H1 (cell line): ENCODE data around the gene EXT2. TPM values are rescaled to one million over a fixed set of nuclear protein-coding genes. Genes with fewer than 3 reads are reported as not detected.

Source experiments
- CTCF ChIA-PET: fragments of 300-600 bp; sonication (Branson Sonifier 250); formaldehyde crosslinking; loops from one replicate; lab custom pipeline; 2021; ENCODE audit not compliant: partially characterized antibody; lab: Charles Lee
- POLR2A ChIA-PET: fragments of 300-600 bp; sonication (Branson Sonifier 250); formaldehyde crosslinking; loops from one replicate; lab custom pipeline; 2021; ENCODE audit warnings: inconsistent platforms; ENCODE audit not compliant: partially characterized antibody; lab: Charles Lee
- DNase-seq, 2 experiments: peaks; one replicate each; pipeline versions ENCODE4 v3.0.0 to v3.0.0-alpha.2; 2010 to 2022; ENCODE audit warnings: low spot score in 2 of 2, low read depth in 1 of 2, mixed read lengths in 1 of 2
- FAIRE-seq: peaks from 2 replicates; lab custom pipeline; 2011; peaks lifted over from hg19 to GRCh38; lab: Jason Lieb, UNC
- H2AFZ ChIP-seq: 2 replicates; pipeline ENCODE4 v1.8.1; 2012; ENCODE audit warnings: low read length, inconsistent platforms
- H2AK5ac ChIP-seq: 2 replicates; pipeline ENCODE4 v1.6.1; 2013; ENCODE audit warnings: low read depth, low read length
- H2BK120ac ChIP-seq: replicated peaks from 2 replicates; pipeline ENCODE3; 2013; ENCODE audit warnings: low read depth, low read length, inconsistent platforms
- H2BK12ac ChIP-seq: 2 replicates; pipeline ENCODE4 v1.6.1; 2013; ENCODE audit warnings: low read depth, low read length
- H2BK15ac ChIP-seq: 2 replicates; pipeline ENCODE4 v1.6.1; 2013; ENCODE audit warnings: low read length
- H2BK20ac ChIP-seq: 2 replicates; pipeline ENCODE4 v1.6.1; 2013; ENCODE audit warnings: low read length
- H2BK5ac ChIP-seq: 2 replicates; pipeline ENCODE4 v1.6.1; 2013; ENCODE audit warnings: low read depth, low read length
- H3K14ac ChIP-seq: 2 replicates; pipeline ENCODE4 v1.6.1; 2013; ENCODE audit warnings: inconsistent platforms; ENCODE audit not compliant: insufficient read length
- H3K18ac ChIP-seq: 2 replicates; pipeline ENCODE4 v1.6.1; 2013; ENCODE audit warnings: low read length; ENCODE audit errors: extremely low read depth
- H3K23ac ChIP-seq: 2 replicates; pipeline ENCODE4 v1.6.1; 2013; ENCODE audit warnings: inconsistent platforms; ENCODE audit not compliant: insufficient read length
- H3K23me2 ChIP-seq: 2 replicates; pipeline ENCODE4 v1.6.1; 2013; ENCODE audit warnings: low read depth, low read length
- H3K27ac ChIP-seq: 2 replicates; pipeline ENCODE4 v1.6.1; 2011; ENCODE audit warnings: low read depth, low read length, inconsistent platforms
- H3K27me3 ChIP-seq, 4 experiments: replicated peaks in 1 of 4; 1 replicate in 1 of 4; 2 replicates in 3 of 4; pipeline versions ENCODE4 v1.6.1 to v1.8.1; 2011 to 2013; ENCODE audit warnings: low read length in 3 of 4, mild to moderate bottlenecking in 3 of 4, inconsistent platforms in 2 of 4, mixed read lengths in 2 of 4, moderate library complexity in 1 of 4; ENCODE audit not compliant: control insufficient read depth in 3 of 4, insufficient read depth in 3 of 4; ENCODE audit errors: extremely low read depth in 1 of 4
- H3K36me3 ChIP-seq, 4 experiments: 2 replicates each; pipeline versions ENCODE4 v1.6.1 to v1.8.1; 2011 to 2013; ENCODE audit warnings: mild to moderate bottlenecking in 4 of 4, low read length in 3 of 4, moderate library complexity in 2 of 4, control low read depth in 1 of 4, inconsistent platforms in 1 of 4; ENCODE audit not compliant: insufficient read depth in 4 of 4, control insufficient read depth in 2 of 4
- H3K4ac ChIP-seq: replicated peaks from 2 replicates; pipeline ENCODE3; 2013; ENCODE audit warnings: low read length, low read depth, mixed read lengths, inconsistent platforms; ENCODE audit not compliant: insufficient read length
- H3K4me1 ChIP-seq, 4 experiments: replicated peaks in 1 of 4; 1 replicate in 1 of 4; 2 replicates in 3 of 4; pipeline versions ENCODE4 v1.6.1 to v1.8.1; 2011 to 2013; ENCODE audit warnings: low read length in 3 of 4, inconsistent platforms in 2 of 4, mixed read lengths in 1 of 4; ENCODE audit not compliant: insufficient read depth in 4 of 4, control insufficient read depth in 3 of 4
- H3K4me2 ChIP-seq, 2 experiments: 2 replicates each; pipeline versions ENCODE4 v1.6.1 to v1.8.1; 2011 to 2013; ENCODE audit warnings: low read depth in 2 of 2, low read length in 2 of 2, control low read depth in 1 of 2, inconsistent platforms in 1 of 2, mild to moderate bottlenecking in 1 of 2; ENCODE audit not compliant: insufficient read depth in 1 of 2
- H3K4me3 ChIP-seq, 4 experiments: fragments of 200-600, 300-600 bp in 1 of 4; sonication (generic), shearing (Covaris generic), sonication (Bioruptor Twin) in 1 of 4; 2 replicates each; pipeline versions ENCODE4 v1.5.1 to v1.8.1; 2011 to 2016; ENCODE audit warnings: low read length in 4 of 4, low read depth in 3 of 4, control low read depth in 2 of 4, inconsistent platforms in 2 of 4, mild to moderate bottlenecking in 2 of 4, mixed read lengths in 1 of 4, moderate library complexity in 1 of 4; ENCODE audit not compliant: insufficient read depth in 2 of 4; ENCODE audit errors: extremely low read depth in 1 of 4
- H3K56ac ChIP-seq: replicated peaks from 2 replicates; pipeline ENCODE3; 2013; ENCODE audit warnings: low read depth, mild to moderate bottlenecking, mixed read lengths, low read length, inconsistent platforms; ENCODE audit not compliant: insufficient read length
- H3K79me1 ChIP-seq: 2 replicates; pipeline ENCODE4 v1.6.1; 2013; ENCODE audit warnings: low read depth, low read length, control low read depth
- H3K79me2 ChIP-seq, 2 experiments: 2 replicates each; pipeline versions ENCODE4 v1.6.1 to v1.8.1; 2012 to 2013; ENCODE audit warnings: low read length in 2 of 2, mild to moderate bottlenecking in 2 of 2, inconsistent platforms in 1 of 2; ENCODE audit not compliant: insufficient read depth in 2 of 2, control insufficient read depth in 1 of 2
- H3K9ac ChIP-seq, 4 experiments: replicated peaks in 1 of 4; 1 replicate in 1 of 4; 2 replicates in 3 of 4; pipeline versions ENCODE4 v1.6.1 to v1.8.1; 2011 to 2013; ENCODE audit warnings: low read depth in 3 of 4, low read length in 3 of 4, control low read depth in 2 of 4, mild to moderate bottlenecking in 2 of 4, moderate library complexity in 2 of 4, inconsistent platforms in 1 of 4; ENCODE audit errors: extremely low read depth in 1 of 4
- H3K9me3 ChIP-seq, 2 experiments: 2 replicates each; pipeline versions ENCODE4 v1.6.1 to v1.8.1; 2012 to 2013; ENCODE audit warnings: mild to moderate bottlenecking in 2 of 2, moderate library complexity in 2 of 2, control low read depth in 1 of 2, inconsistent platforms in 1 of 2, low read depth in 1 of 2, low read length in 1 of 2, mixed read lengths in 1 of 2; ENCODE audit not compliant: insufficient read depth in 2 of 2
- H4K20me1 ChIP-seq, 2 experiments: replicated peaks in 1 of 2; 2 replicates each; pipeline versions ENCODE3 to v1.8.1; 2011 to 2013; ENCODE audit warnings: inconsistent platforms in 2 of 2, low read length in 2 of 2, mild to moderate bottlenecking in 1 of 2; ENCODE audit not compliant: insufficient read depth in 2 of 2, control insufficient read depth in 1 of 2
- H4K5ac ChIP-seq: 2 replicates; pipeline ENCODE4 v1.6.1; 2013; ENCODE audit warnings: low read length, low read depth, mixed read lengths, inconsistent platforms; ENCODE audit not compliant: insufficient read length
- H4K8ac ChIP-seq: 2 replicates; pipeline ENCODE4 v1.8.0; 2013; ENCODE audit warnings: mild to moderate bottlenecking, moderate library complexity, low read length, inconsistent platforms; ENCODE audit not compliant: insufficient read depth; ENCODE audit errors: extremely low read depth
- H4K91ac ChIP-seq: replicated peaks from 2 replicates; pipeline ENCODE3; 2013; ENCODE audit warnings: low read length, mixed read lengths, inconsistent platforms; ENCODE audit not compliant: insufficient read length
- CBX8 ChIP-seq: fragments of 300-800, 300-1000 bp; sonication (generic); IDR thresholded peaks from 2 replicates; pipeline ENCODE4 v1.7.1; 2016; ENCODE audit warnings: low read depth, low read length, borderline replicate concordance
- CTCF ChIP-seq, 3 experiments: IDR thresholded peaks; 1 replicate in 2 of 3; 2 replicates in 1 of 3; pipeline versions ENCODE4 v1.5.1 to v1.6.1; 2011; ENCODE audit warnings: low read length in 3 of 3, mild to moderate bottlenecking in 3 of 3, inconsistent platforms in 2 of 3, low read depth in 1 of 3, moderate library complexity in 1 of 3; ENCODE audit not compliant: insufficient read depth in 1 of 3; ENCODE audit errors: control extremely low read depth in 1 of 3
- HDAC2 ChIP-seq, 2 experiments: fragments of 300-600 bp in 1 of 2; sonication (generic) in 1 of 2; IDR thresholded peaks; 2 replicates each; pipeline ENCODE4 v1.6.1; 2011 to 2012; ENCODE audit warnings: low read depth in 2 of 2, low read length in 2 of 2, mild to moderate bottlenecking in 2 of 2, moderate library complexity in 2 of 2, borderline replicate concordance in 1 of 2, inconsistent platforms in 1 of 2
- TBP ChIP-seq: IDR thresholded peaks from 2 replicates; pipeline ENCODE4 v1.6.1; 2011; ENCODE audit warnings: low read depth, low read length, improper control_type of control experiment
- WGBS, 2 experiments: shearing (Covaris generic) in 1 of 2; methylation state at CpG; one replicate each; pipeline versions ENCODE4 v1.1.6 to v1.1.7; 2013 to 2015; ENCODE audit warnings: low lambda C conversion rate in 2 of 2, mixed read lengths in 2 of 2, inconsistent platforms in 1 of 2, low coverage in 1 of 2, missing lambda C conversion rate in 1 of 2; ENCODE audit not compliant: insufficient replicate concordance in 2 of 2, insufficient coverage in 1 of 2, insufficient read length in 1 of 2; ENCODE audit errors: extremely low coverage in 1 of 2, missing lambda C conversion rate in 1 of 2; 5-methylcytosine and 5-hydroxymethylcytosine counted together
- polyA plus RNA-seq, 7 experiments: library from polyadenylated mRNA; depleted of rRNA in 3 of 7; stranded (reverse) in 5 of 7; unstranded in 2 of 7; fragments of >200 nt in 5 of 7; fragments of 200-250 nt in 2 of 7; gene quantifications; 1 replicate in 5 of 7; 2 replicates in 1 of 7; 4 replicates in 1 of 7; pipeline versions ENCODE4 v1.2.1 to v1.2.3, GENCODE V29; 2011 to 2013; ENCODE audit warnings: missing spikeins in 2 of 7, mixed read lengths in 2 of 7
- total RNA-seq: library from RNA; stranded (reverse); fragmentation: NEBNext Ultra II Directional; extraction: Animal tissue kit (Norgen Biotek cat#: 25700); gene quantifications from 2 replicates; pipeline ENCODE4 v1.2.1, GENCODE V29; 2021

EXT2 gene
- total and polyA plus RNA-seq, 2 of the 8 experiments (the other 6 are each of a cell fraction or from before 2014, with no cell fraction given): 29.8 to 42.8 TPM

- Histone ChIP-seq H3K9me3 (no peaks in the 10 kb centered on the region; a peak in 1 of 4 replicates), H3K36me3 (no peaks in the 10 kb centered on the region), H4K91ac (no peak overlapping the region), H3K23ac (no peak overlapping the region), H3K4ac (no peak overlapping the region), H3K27me3 (no peaks in the 10 kb centered on the region), H4K20me1 (no peaks in the 10 kb centered on the region), H3K56ac (no peak overlapping the region), H2BK5ac (no peak overlapping the region), H3K4me2 (no peak overlapping the region), H3K9ac (no peak overlapping the region), H3K23me2 (no peaks in the 10 kb centered on the region), H3K14ac (no peak overlapping the region), H2BK12ac (no peak overlapping the region), H3K79me2 (no peaks in the 10 kb centered on the region), H4K5ac (no peak overlapping the region), H3K27ac (no peak overlapping the region), H3K4me3 (no peak overlapping the region), H2BK15ac (no peak overlapping the region), H3K79me1 (no peaks in the 10 kb centered on the region), H2BK20ac (no peak overlapping the region), H2BK120ac (no peak overlapping the region), H3K18ac (no peak overlapping the region), H2AFZ (no peak overlapping the region), H4K8ac (no peak overlapping the region; the same call in 1 of the 2 replicates), H3K4me1 (no peaks in the 10 kb centered on the region), H2AK5ac (no peak overlapping the region)
- TF ChIP-seq CTCF (IDR thresholded peaks at IDR 0.05; ENCODE audit: control extremely low read depth in 1 of 3, insufficient read depth in 1 of 3, low read depth in 1 of 3, low read length in 3 of 3) (no peak), HDAC2 (IDR thresholded peaks at IDR 0.05; ENCODE audit: borderline replicate concordance in 1 of 2, low read depth in 2 of 2, low read length in 2 of 2) (no peak), CBX8 (no peak), TBP (no peak)
- no peak for FAIRE-seq
- WGBS, 2 experiments: 89% methylated on average over 7 of the region's 7 CpGs; no CpG with 5 or more reads in 1 of the 2 experiments
- no peak for DNase-seq
- POLR2A ChIA-PET: interaction anchor here (1.0 kb wide), 1 partner anchor 14 kb away, joined by 3 read pairs; no protein-coding TSS in a partner anchor
- CTCF ChIA-PET: interaction anchor here (0.7 to 3.5 kb wide), 5 partner anchors 9 to 150 kb away, joined by 3 to 17 read pairs (median 4); no protein-coding TSS in a partner anchor
Observed at GRCh38 chr11:44280257-44280656, 184.8 kb downstream of the EXT2 start.
